ENCODE results near the gene PTPRE. TPM values are rescaled to one million over a fixed set of nuclear protein-coding genes. Genes with fewer than 3 reads are reported as not detected.

PTPRE gene
- total and polyA plus RNA-seq, 2 of the 4 experiments (the other 2 are of a cell fraction), result 0.34 to 0.54 TPM

GRCh38 chr10:127872011-127872761 lies 34.7 kb upstream of the PTPRE start:
- dilution Hi-C loops (cut with HindIII; ENCODE audit: low sequenced_read_pairs, unreplicated experiment), result no loop called here
- Histone ChIP-seq H3K56ac (ENCODE audit: extremely low read depth, insufficient read depth, low read length) (no peak overlapping the region), H4K8ac (ENCODE audit: low read depth in 2 of 2, low read length in 2 of 2) (no peak overlapping the region), H4K20me1 (ENCODE audit: insufficient read depth, low read length) (no peaks in the 10 kb centered on the region), H4K5ac (ENCODE audit: low read depth, low read length) (no peak overlapping the region), H3K14ac (replicated peaks; ENCODE audit: low read depth, low read length) (no peak overlapping the region), H3K23ac (ENCODE audit: low read depth, low read length) (no peak overlapping the region), H4K91ac (ENCODE audit: insufficient read depth, low read depth, low read length) (no peak overlapping the region), H2AK9ac (replicated peaks; ENCODE audit: low read depth, low read length, poor library complexity) (no peak overlapping the region), H3K4ac (ENCODE audit: low read depth, low read length) (no peak overlapping the region), H3K9ac (ENCODE audit: low read depth, low read length) (no peak overlapping the region), H2BK120ac (ENCODE audit: low read depth, low read length) (no peak overlapping the region), H3K18ac (ENCODE audit: low read depth, low read length) (no peak overlapping the region), H3K4me1 (ENCODE audit: control insufficient read depth, insufficient read depth, low read length) (no peaks in the 10 kb centered on the region), H2AFZ (replicated peaks; ENCODE audit: low read length, poor library complexity) (no peak overlapping the region), H3K9me3 (ENCODE audit: control insufficient read depth, insufficient read depth, low read length) (0 out of 2 replicates have a peak, but pooled peaks cover 5% of the 10 kb centered on the region), H3K4me3 (ENCODE audit: insufficient read depth, low read depth, low read length) (no peak overlapping the region), H2AK5ac (ENCODE audit: low read depth, low read length) (no peak overlapping the region), H2BK20ac (ENCODE audit: low read depth, low read length) (no peak overlapping the region), H3K4me2 (ENCODE audit: low read depth, low read length) (no peak overlapping the region; the same call in 1 of the 2 replicates), H2BK5ac (ENCODE audit: low read depth, low read length, poor library complexity, severe bottlenecking) (no peak overlapping the region), H3K27me3 (ENCODE audit: control insufficient read depth, insufficient read depth, low read length) (no peaks in the 10 kb centered on the region; the same call in 1 of the 2 replicates), H3K9me1 (ENCODE audit: insufficient read depth, low read length) (no peaks in the 10 kb centered on the region), H3K79me1 (ENCODE audit: low read depth in 1 of 2, low read length in 2 of 2) (no peaks in the 10 kb centered on the region), H2BK15ac (ENCODE audit: low read depth, low read length) (no peak overlapping the region), H3K27ac (ENCODE audit: insufficient read depth, low read length) (no peak overlapping the region), H3K36me3 (ENCODE audit: control insufficient read depth, insufficient read depth, low read length) (no peaks in the 10 kb centered on the region)
- POLR2A ChIA-PET (ENCODE audit: unreplicated experiment), result no interaction called here
- ATAC-seq (ENCODE audit: low read depth) (no peak), DNase-seq (peak; percentile 1)
- in situ Hi-C loops (cut with MboI; ENCODE audit: low sequenced_read_pairs), result no loop called here
- no TSS peak for BruUV-seq (replicated peaks)
- no peak for TF ChIP-seq MXI1 (IDR thresholded peaks at IDR 0.05; ENCODE audit: borderline replicate concordance, low read depth, low read length)
- no peak for TF ChIP-seq CEBPB (IDR thresholded peaks at IDR 0.05; ENCODE audit: low read depth, low read length)
- no peak for TF ChIP-seq MAZ (IDR thresholded peaks at IDR 0.05; ENCODE audit: borderline replicate concordance, low read depth, low read length)
- TF ChIP-seq MAFK (IDR thresholded peaks at IDR 0.05; ENCODE audit: low read depth, low read length), result no peak
- no peak for TF ChIP-seq NFE2L2 (IDR thresholded peaks at IDR 0.05; ENCODE audit: low read depth, low read length)
- no peak for TF ChIP-seq FOS (IDR thresholded peaks at IDR 0.05; ENCODE audit: low read depth, low read length)
- TF ChIP-seq ELK1 (IDR thresholded peaks at IDR 0.05; ENCODE audit: borderline replicate concordance, low read depth, low read length), result no peak
- intact Hi-C loops (cut with micrococcal nuclease), result no loop called here
- WGBS, 2 experiments (ENCODE audit: extremely low coverage in 2 of 2, insufficient read length in 1 of 2), result 55% methylated on average over 6 of the region's 23 CpGs; no CpG with 5 or more reads in 1 of the 2 experiments
- CTCF ChIA-PET, result no interaction called here
